GM21825 (cell line): ENCODE results near the gene ZBTB25.

Source experiments
- ATAC-seq: cut with Tn5 transposase; IDR thresholded peaks from one replicate; pipeline ENCODE4 v1.9.1; 2021; ENCODE audit warnings: mild to moderate bottlenecking, moderate library complexity; ENCODE audit not compliant: unreplicated experiment

Gene ZBTB25

GRCh38 chr14:64401949-64402348, 101.7 kb downstream of the ZBTB25 start:
- no peak for ATAC-seq

GRCh38 chr14:64400829-64401459, 102.7 kb downstream of the ZBTB25 start:
- no peak for ATAC-seq
